H1 (cell line): ENCODE data around the gene SRRM2. TPM values are rescaled to one million over a fixed set of nuclear protein-coding genes. Genes with fewer than 3 reads are reported as not detected.

Source experiments
- polyA plus RNA-seq, 7 experiments: library from polyadenylated mRNA; depleted of rRNA in 3 of 7; stranded (reverse) in 5 of 7; unstranded in 2 of 7; fragments of >200 nt in 5 of 7; fragments of 200-250 nt in 2 of 7; gene quantifications; 1 replicate in 5 of 7; 2 replicates in 1 of 7; 4 replicates in 1 of 7; pipeline versions ENCODE4 v1.2.1 to v1.2.3, GENCODE V29; 2011 to 2013; ENCODE audit warnings: missing spikeins in 2 of 7, mixed read lengths in 2 of 7
- total RNA-seq: library from RNA; stranded (reverse); fragmentation: NEBNext Ultra II Directional; extraction: Animal tissue kit (Norgen Biotek cat#: 25700); gene quantifications from 2 replicates; pipeline ENCODE4 v1.2.1, GENCODE V29; 2021
- TF ChIP-seq, protein P1 (sequence below): fragments of 300-600 bp; sonication (generic); IDR thresholded peaks from 2 replicates; pipeline ENCODE4 v1.7.1; 2012; ENCODE audit warnings: low read length, moderate library complexity, mild to moderate bottlenecking, inconsistent platforms; ENCODE audit not compliant: insufficient replicate concordance

Gene SRRM2
- total and polyA plus RNA-seq, 2 of the 8 experiments (the other 6 are each of a cell fraction or from before 2014, with no cell fraction given) = 300 to 579 TPM

DNA sequence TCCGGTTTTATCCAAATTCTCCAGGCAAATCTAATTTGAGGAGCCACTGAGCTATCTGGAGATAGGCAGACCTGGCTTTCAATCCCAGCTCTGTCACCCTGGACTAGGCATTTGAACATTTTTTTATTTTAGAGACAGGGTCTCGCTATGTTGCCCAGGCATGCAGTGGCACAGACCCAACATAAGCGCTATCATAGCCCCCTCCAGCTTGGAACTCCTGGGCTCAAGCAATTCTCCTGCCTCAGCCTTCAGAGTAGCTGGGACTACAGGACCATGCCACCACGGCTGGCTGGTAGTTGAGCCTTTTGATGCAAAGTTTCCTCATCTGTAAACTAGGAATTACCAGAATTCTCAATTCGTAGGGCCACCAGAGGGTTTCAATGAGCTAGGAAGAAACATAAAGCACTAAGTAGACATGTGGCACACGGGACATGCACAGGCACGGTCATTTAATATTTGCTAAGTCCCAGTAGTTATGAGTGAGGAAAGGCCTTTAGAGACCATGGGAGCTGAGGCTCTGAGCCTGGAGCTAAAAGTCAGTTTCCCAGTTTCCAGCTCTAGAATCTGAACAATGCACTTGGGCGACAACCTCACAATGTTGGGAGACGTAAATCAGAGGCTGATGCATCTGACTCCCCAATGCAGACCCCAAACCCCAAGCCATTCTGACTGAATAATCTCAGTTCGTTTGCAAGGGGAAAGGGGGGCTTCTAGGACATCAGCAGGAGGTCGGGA is 23.5 kb downstream of the SRRM2 start (continued):
- TF ChIP-seq, protein P1, sequence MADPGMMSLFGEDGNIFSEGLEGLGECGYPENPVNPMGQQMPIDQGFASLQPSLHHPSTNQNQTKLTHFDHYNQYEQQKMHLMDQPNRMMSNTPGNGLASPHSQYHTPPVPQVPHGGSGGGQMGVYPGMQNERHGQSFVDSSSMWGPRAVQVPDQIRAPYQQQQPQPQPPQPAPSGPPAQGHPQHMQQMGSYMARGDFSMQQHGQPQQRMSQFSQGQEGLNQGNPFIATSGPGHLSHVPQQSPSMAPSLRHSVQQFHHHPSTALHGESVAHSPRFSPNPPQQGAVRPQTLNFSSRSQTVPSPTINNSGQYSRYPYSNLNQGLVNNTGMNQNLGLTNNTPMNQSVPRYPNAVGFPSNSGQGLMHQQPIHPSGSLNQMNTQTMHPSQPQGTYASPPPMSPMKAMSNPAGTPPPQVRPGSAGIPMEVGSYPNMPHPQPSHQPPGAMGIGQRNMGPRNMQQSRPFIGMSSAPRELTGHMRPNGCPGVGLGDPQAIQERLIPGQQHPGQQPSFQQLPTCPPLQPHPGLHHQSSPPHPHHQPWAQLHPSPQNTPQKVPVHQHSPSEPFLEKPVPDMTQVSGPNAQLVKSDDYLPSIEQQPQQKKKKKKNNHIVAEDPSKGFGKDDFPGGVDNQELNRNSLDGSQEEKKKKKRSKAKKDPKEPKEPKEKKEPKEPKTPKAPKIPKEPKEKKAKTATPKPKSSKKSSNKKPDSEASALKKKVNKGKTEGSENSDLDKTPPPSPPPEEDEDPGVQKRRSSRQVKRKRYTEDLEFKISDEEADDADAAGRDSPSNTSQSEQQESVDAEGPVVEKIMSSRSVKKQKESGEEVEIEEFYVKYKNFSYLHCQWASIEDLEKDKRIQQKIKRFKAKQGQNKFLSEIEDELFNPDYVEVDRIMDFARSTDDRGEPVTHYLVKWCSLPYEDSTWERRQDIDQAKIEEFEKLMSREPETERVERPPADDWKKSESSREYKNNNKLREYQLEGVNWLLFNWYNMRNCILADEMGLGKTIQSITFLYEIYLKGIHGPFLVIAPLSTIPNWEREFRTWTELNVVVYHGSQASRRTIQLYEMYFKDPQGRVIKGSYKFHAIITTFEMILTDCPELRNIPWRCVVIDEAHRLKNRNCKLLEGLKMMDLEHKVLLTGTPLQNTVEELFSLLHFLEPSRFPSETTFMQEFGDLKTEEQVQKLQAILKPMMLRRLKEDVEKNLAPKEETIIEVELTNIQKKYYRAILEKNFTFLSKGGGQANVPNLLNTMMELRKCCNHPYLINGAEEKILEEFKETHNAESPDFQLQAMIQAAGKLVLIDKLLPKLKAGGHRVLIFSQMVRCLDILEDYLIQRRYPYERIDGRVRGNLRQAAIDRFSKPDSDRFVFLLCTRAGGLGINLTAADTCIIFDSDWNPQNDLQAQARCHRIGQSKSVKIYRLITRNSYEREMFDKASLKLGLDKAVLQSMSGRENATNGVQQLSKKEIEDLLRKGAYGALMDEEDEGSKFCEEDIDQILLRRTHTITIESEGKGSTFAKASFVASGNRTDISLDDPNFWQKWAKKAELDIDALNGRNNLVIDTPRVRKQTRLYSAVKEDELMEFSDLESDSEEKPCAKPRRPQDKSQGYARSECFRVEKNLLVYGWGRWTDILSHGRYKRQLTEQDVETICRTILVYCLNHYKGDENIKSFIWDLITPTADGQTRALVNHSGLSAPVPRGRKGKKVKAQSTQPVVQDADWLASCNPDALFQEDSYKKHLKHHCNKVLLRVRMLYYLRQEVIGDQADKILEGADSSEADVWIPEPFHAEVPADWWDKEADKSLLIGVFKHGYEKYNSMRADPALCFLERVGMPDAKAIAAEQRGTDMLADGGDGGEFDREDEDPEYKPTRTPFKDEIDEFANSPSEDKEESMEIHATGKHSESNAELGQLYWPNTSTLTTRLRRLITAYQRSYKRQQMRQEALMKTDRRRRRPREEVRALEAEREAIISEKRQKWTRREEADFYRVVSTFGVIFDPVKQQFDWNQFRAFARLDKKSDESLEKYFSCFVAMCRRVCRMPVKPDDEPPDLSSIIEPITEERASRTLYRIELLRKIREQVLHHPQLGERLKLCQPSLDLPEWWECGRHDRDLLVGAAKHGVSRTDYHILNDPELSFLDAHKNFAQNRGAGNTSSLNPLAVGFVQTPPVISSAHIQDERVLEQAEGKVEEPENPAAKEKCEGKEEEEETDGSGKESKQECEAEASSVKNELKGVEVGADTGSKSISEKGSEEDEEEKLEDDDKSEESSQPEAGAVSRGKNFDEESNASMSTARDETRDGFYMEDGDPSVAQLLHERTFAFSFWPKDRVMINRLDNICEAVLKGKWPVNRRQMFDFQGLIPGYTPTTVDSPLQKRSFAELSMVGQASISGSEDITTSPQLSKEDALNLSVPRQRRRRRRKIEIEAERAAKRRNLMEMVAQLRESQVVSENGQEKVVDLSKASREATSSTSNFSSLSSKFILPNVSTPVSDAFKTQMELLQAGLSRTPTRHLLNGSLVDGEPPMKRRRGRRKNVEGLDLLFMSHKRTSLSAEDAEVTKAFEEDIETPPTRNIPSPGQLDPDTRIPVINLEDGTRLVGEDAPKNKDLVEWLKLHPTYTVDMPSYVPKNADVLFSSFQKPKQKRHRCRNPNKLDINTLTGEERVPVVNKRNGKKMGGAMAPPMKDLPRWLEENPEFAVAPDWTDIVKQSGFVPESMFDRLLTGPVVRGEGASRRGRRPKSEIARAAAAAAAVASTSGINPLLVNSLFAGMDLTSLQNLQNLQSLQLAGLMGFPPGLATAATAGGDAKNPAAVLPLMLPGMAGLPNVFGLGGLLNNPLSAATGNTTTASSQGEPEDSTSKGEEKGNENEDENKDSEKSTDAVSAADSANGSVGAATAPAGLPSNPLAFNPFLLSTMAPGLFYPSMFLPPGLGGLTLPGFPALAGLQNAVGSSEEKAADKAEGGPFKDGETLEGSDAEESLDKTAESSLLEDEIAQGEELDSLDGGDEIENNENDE = no peak
